NCI-H2029 treated with DMSO at 0.1 percent for 48 hours (cell line): ENCODE data around the gene CEACAM21.

ENCODE experiments used
- DNase-seq: peaks from one replicate; lab custom pipeline; 2025; lab: John Stamatoyannopoulos, UW

Gene CEACAM21

GRCh38 chr19:41619018-41619556, 43.1 kb downstream of the CEACAM21 start:
- no peak for DNase-seq

GRCh38 chr19:41620171-41620570, 44.2 kb downstream of the CEACAM21 start:
- no peak for DNase-seq

DNA sequence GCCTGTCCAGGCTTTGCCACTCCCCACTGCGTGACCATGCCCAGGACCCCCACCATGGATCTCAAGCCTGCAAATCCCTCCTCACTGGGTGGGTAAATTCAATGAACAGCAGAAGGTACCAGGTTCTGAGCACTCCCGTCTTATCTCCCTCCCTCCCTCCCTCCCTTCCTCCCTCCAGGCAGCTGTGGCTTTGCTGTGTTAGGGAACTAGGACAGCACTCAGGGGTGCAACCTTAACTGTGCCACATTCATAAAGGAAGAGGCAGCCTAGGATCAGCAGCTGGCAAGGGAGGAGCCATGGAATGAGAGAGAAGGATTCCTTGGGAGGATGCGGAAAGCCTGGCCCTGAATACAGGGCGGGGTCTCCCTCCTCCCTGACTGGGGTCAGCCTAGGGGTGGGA, 45.3 kb downstream of the CEACAM21 start:
- no peak for DNase-seq

- no peak for DNase-seq
Observed at GRCh38 chr19:41621654-41622053, 45.7 kb downstream of the CEACAM21 start.

DNA sequence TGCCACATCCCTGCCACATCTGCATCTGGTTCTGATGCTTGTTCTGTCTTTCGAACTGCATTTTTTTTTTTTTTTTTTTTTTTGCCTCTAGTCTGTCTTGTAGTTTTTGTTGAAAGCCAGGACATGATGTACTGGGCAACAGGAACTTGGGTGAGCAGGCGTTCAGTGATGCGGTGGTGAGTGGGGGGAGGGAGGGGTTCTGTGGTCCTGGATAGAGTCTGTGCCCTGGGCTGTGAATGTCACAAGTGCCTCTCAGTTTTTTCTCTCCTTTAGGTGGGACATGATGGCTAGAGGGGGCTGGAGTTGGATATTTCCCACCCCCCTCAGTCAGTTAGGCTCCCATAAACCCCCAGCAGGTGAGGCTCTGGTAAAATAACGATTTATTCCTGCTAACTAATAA, 47.4 kb downstream of the CEACAM21 start:
- DNase-seq: no peak

- no peak for DNase-seq
Observed at GRCh38 chr19:41624515-41624914, 48.5 kb downstream of the CEACAM21 start.

- DNase-seq: no peak
Observed at GRCh38 chr19:41624937-41625336, 49.0 kb downstream of the CEACAM21 start.

DNA sequence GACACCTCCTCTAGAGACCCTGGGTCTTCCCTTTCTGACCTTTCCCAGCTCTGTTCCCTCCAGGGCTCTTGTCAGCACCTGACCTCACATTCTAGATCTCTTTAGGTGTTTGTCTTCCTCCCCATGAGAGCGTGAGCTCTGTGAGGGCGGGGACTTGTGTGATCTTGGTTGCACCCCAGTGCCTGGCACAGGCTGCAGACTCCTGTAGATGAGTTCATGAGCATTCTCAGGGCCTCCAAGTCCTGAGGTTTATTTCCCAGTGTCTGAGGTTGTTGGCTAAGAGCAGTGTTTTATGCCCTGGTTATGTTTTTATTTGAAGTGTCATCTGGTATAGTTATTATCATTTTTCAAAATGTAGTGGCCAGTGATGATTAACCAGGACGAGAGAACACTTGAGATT, 50.3 kb downstream of the CEACAM21 start:
- DNase-seq: no peak

DNA sequence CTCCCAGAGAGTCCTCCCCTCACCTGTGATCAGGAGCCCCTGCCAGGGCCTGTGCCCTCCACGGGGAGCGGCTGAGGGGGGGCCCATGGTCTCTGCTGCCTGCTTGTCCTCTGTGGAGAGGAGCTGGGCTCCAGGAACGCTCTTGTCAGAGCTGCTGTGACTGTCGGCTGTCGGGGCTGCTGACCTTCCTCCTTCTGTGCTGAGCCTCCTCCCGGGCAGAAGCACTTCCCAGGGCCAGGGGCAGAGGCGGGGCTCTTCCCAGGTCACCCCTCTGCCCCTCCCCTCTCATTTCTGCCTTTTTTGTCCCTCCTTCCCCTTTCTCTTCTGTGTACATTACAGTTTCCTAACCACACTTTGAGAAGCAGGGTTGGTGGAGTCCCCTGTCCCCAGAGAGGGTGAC, 50.9 kb downstream of the CEACAM21 start, which contains the start of gene CEACAM4:
CEACAM4 (minus strand) TSS at position 198 of the 400 bp plus-strand sequence; CDS start at position 87, 111 bp downstream.
- DNase-seq: no peak

GRCh38 chr19:41627966-41628675, 52.2 kb downstream of the CEACAM21 start:
- DNase-seq: no peak
